HG02840 (cell line): ENCODE measurements around the gene UBE2I.

Experiments
- ATAC-seq: cut with Tn5 transposase; IDR thresholded peaks from one replicate; pipeline ENCODE4 v1.9.1; 2021; ENCODE audit warnings: mild to moderate bottlenecking, moderate library complexity, moderate number of reproducible peaks; ENCODE audit not compliant: unreplicated experiment, low FRiP score

UBE2I gene

DNA sequence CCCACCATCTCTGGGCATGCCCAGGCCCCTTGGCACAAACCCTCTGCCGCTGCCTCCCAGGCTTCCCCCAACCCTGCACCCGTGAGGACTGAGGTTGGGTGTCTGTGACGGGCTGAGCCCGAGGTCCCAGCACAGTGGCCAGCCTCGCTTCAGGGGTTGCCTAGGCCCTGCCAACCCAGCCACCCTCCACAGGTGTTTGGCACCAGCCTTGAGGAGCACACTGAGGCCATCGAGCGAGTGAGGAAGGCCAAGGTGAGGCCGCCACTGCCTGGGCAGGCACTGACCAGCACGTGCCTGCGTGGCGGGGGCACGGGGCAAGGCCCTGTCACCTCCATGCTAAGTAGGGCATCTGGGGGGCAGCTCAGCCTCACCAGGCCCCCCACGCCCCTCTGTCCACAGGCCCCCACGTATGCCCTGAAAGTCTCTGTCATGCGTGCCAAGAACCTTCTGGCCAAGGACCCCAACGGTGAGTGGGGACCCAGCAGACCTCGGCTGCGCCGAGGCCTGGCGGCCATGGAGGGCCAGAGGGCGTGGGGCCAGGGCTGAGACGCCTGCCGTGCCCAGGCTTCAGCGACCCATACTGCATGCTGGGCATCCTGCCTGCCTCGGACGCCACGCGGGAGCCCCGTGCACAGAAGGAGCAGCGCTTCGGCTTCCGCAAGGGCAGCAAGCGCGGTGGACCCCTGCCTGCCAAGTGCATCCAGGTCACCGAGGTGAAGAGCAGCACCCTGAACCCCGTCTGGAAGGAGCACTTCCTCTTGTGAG, 31.5 kb downstream of the UBE2I start:
- ATAC-seq, result no peak

DNA sequence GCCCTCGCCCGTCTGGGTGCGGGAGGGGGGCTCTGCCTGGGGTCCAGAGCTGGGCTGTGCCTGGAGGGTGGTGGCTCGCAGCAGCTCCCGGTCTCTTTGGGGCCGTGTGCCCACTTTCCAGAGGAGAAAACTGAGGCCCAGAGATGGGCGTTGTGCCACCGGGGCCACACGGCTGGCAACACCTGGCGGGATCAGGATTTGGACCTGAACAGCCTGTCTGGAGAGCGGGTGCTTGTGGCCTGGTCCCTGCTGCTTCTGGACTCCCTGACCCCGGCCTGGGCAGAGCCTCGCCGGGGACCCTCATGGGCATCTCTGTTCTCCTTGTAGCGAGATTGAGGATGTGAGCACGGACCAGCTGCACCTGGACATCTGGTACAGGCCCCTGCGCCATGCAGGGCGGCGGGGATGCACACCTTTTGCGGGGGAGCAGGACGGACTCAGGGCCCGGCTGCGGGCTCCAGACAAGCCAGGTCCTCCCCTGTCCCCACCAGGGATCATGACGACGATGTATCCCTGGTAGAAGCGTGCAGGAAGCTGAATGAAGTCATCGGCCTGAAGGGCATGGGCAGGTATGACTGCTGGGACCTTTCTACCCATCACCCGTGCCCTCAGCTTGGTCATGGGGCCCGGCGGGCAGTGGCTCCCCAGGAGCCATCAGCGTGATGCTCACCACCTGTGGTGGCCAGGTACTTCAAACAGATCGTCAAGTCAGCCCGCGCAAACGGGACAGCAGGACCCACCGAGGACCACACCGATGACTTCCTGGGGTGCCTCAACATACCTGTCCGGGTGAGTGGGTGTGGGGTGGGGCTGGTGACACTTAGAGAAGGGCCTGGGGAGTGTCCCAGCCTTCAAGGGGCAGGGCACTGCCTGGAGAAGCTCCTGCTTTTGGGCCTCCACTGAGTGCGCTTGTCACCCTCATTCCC, 32.3 kb downstream of the UBE2I start:
- ATAC-seq, result no peak

DNA sequence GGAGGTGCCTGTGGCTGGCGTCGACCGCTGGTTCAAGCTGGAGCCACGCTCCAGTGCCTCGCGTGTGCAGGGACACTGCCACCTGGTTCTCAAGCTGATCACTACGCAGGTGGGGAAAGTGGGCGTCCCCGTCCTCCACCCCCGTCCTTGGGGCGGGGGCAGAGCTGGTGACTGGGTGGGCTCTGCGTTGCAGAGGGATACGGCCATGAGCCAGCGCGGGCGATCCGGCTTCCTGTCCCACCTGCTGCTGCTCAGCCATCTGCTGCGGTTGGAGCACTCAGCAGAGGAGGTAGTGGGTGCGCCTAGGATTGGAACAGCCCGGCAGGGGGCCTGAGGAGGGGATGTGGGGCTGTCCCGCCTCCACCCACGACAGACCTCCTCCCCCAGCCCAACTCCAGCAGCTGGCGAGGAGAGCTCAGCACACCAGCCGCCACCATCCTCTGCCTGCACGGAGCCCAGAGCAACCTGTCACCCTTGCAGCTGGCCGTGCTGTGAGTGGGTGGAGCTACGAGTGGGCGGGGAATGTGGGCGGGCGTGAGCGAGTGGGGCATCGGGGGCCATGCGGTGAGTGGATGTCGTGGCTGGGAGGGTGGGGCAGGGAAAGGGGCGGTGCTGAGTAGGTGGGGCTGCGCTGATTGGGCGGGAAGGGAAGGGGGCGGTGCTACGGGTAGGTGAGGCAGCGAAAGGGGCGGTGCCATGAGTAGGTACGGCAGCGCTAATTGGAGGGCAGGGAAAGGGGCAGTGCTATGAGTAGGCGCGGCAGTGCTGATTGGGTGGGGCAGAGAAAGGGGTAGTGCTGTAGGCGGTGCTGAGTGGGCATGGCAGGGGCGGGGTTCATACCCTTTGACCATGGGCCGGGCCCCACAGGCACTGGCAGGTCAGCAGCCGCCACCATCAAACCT, 33.3 kb downstream of the UBE2I start:
- ATAC-seq, result peak; percentile 64

DNA sequence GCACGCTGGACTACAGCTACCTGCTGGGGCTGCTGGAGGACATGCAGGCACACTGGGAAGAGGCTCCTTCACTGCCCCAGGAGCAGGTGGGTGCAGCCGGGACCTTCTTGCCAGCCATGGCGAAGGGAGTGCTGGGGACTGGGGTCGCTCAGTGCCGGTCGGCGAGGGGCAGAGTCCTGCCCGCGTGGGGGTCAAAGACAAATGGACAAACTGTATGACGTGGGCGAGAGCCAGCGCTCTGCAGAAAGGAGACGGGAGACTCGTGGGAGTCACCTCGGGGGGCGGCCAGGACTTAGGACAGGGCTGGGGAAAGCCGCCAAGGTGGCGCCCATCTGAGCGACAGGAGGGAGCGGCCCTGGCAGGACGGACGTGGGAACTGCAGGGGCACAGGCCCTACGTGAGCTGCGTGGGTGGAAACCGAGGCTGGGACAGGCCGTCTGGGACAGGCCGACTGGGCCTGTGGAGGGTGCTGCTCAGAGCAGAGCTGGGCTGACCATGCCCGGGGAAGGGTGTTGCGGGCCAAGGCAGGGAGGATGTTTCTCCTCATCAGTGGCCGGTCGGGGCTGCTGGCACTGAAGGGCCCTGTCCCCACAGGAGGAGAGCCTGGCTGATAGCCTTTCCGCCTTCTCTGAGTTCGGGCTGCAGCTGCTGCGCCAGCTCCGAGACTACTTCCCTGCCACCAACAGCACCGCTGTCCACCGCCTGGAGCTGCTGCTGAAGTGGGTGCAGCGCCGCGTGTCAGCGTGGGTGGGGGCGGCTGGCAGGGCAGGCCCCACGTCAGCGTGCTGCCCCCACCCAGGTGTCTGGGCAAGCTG, 34.2 kb downstream of the UBE2I start:
- ATAC-seq, result no peak

DNA sequence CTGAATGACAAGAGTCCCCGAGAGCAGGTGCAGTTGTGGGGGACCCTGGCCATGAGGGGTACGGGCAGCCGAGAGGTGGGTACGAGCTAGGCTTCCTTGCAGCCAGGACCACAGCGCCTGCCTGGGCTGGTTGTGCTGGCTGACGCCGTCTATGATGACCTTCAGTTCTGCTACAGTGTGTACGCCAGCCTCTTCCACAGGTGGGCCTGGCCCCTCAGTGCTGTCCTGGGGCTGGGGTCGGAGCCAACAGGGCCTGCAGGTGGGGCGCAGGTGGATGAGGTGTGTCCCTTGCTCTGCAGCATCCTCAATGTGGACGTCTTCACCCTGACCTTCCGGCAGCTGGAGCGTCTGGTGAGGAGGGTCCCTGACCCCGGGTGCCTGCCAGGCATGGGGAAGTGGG, 35.1 kb downstream of the UBE2I start:
- no peak for ATAC-seq

DNA sequence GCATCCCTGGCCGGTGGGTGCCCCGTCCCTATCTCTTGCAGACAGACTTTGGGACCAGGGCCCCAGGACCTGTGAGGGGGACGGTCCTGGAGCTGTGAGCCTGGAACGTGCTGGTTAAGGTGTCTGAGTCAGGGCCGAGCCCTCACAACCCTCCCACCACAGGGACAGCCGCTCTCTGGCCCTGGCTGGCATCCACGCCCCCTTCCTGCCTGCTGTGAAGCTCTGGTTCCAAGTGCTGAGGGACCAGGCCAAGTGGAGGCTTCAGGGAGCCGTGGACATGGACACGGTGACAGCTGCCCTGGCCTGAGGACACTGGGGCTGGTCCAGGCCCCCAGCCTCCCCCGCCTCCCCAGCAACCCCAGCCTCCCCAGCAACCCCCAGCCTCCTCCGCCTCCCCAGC, 35.7 kb downstream of the UBE2I start:
- no peak for ATAC-seq

DNA sequence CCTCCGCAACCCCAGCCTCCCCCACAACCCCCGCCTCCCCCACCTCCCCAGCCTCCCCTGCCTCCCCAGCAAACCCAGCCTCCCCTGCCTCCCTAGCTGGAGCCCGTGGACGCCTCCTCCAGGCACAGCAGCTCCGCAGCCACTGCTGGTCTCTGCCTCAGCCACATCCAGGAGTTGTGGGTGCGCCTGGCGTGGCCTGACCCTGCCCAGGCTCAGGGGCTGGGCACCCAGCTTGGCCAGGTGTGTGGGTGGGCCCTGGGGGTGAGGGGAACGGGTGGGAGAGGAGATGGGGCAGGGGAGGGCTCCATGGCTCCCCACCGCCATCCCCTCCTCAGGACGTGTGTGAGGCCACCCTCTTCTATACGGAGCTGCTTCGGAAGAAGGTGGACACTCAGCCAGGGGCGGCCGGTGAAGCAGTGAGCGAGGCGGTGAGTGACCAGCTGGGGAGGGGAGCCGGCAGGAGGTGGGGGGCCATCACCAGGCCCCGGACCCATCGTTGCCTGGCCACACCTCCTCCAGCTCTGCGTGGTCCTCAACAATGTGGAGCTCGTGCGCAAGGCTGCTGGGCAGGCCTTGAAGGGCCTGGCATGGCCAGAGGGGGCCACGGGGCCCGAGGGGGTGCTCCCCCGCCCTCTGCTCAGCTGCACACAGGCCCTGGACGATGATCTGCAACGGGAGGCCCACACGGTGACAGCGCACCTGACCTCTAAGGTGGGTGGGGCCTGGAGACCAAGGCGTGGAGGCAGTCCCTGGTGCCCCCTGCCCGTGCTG, 36.4 kb downstream of the UBE2I start:
- no peak for ATAC-seq

DNA sequence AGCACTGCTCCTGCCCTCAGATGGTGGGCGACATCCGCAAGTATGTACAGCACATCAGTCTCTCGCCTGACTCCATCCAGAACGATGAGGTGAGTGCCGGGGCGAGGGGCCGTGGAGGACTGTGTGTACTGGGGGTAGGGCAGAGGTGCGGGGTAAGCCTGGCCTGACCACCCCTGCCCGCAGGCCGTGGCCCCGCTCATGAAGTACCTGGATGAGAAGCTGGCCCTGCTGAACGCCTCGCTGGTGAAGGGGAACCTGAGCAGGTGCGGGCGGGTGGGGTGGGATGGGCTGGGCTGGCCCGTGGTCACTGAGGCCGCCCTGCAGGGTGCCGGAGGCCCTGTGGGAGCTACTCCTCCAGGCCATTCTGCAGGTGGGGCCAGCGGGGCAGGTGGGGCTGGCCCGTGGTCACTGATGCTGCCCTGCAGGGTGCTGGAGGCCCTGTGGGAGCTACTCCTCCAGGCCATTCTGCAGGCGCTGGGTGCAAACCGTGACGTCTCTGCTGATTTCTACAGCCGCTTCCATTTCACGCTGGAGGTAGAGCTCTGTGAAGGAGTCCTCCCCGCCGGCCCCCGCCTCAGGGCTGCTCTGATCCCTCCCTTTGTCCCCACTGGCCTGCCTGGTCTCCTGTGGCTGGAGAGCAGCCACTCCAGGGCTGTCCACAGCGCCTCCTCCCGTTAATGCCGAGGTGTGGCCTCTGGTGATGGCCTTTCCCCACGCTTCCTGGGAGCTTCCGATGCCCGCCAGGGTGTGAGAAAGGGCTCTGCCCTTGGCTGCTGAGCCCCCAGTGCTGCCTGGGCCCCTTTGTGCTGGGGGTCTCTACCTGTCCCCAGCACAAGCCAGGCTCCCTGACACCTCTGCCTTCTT, 37.2 kb downstream of the UBE2I start:
- no peak for ATAC-seq

DNA sequence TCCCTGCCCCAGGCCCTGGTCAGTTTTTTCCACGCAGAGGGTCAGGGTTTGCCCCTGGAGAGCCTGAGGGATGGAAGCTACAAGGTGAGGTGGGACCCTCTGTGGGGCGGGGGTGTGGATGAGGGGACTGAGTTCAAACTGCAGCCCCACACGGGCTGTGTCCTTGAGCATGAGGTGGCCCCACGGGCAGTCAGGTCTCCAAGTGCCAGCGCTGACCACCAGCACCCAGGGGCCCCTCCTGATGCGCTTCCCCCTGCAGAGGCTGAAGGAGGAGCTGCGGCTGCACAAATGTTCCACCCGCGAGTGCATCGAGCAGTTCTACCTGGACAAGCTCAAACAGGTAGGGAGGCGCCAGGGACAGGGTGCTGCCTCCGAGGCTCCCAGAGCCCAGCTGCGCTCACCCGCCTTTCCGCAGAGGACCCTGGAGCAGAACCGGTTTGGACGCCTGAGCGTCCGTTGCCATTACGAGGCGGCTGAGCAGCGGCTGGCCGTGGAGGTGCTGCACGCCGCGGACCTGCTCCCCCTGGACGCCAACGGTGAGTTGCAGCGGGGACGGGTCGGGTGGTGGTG, 37.9 kb downstream of the UBE2I start:
- no peak for ATAC-seq

DNA sequence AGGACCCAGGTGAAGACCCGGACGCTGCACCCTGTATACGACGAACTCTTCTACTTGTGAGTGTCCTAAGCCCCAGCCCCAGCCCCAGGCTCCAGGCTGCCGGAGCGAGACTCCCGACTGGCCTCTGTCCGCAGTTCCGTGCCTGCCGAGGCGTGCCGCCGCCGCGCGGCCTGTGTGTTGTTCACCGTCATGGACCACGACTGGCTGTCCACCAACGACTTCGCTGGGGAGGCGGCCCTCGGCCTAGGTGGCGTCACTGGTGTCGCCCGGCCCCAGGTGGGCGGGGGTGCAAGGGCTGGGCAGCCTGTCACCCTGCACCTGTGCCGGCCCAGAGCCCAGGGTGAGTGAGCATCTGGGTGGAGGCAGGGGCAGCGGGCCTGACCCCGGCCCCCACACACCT, 38.5 kb downstream of the UBE2I start:
- no peak for ATAC-seq

DNA sequence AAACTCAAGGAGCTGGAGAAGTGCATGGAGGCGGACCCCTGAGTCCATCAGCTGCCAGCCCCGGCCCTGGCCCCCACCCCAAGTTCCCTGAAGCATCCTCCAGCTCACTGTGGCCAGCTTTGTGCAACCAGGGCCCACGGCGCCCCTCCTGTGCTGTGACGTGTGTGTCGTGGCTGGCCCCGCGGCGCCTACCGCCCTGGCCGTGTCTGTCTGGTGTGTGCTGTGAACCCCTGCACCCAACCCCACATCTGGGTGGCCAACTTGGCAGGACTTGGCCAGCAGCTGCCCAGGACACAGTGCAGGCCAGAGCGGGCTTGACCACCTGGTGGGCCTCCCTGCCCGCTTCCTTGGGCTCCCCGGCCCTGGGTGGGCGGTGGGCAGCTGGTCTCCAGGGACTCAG, 39.0 kb downstream of the UBE2I start:
- no peak for ATAC-seq

DNA sequence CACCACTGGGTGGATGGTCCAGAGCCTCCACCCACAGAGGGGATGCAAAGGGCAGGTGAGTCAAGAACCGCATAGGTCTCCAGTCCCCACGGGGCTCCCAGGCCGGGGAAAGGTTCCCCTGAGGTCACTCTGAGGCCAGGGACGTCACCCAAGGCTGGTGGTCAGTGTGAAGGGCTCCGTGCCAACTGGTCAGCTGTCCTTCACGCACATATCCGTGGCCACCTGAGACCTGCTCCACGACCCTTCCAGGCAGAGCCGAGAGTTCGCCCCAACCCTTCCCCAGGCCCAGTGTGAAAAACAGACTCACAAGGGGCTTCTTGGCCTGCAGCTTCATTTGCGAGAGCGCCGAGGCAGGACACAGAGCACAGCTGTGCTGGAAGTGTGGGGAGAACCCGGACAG, 39.5 kb downstream of the UBE2I start:
- ATAC-seq, result no peak

DNA sequence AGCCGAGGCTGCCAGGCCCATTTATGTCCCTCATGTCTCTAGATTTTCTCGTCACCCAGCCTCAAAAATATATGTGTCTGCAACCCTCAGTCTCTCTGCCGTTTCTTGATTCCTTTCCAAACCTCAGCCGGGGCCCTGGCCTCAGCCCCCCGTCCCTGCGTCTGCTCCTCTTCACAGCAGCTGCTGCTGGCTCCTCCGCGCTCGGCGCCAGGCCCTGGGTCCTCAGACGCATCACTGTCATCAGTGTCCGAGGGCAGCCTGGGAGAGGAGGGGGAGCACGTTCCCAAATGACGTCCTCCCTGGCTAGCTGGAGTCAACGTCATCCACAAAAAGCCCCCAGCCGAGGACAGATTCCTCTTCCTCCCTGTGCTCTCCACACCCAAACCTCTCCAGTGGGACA, 39.9 kb downstream of the UBE2I start:
- no peak for ATAC-seq

DNA sequence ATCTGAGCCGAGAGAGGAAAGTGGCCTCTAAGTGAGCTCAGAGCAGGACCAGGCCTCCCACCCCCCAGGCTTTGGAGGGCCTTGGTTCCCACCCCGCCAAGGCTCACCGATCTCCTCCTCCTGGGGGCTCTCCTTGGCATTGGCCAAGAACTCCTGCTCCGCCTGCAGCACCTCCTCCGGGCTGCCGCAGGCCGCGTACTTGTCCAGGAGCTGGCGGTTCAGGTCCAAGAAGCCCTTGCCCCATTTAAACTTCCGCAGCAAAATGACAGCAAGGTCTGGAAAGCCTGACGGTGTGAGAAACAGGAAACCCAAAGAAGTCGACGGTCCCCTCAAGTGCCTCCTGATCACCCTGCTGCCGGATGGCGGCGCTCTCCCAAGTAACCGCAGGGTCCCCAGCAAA, 40.5 kb downstream of the UBE2I start:
- no peak for ATAC-seq

DNA sequence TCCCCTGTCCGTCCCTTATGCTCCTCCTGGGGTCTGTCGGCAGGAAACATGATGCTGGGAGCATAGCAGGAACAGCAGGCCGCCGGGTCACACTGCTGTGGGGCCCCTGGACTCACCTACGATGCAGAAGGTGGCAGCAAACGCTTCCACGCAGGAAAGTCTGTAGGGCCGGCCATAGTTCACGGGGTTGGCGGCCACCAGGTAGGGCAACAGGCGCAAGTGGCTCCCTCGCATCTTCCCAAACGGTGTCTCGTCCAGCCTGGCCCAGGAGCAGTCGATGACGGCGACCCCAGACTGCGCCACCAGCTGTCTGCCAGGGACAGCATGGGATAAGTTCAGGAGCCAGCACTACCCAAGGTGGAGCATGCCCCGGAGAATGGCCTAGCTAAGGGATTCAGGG, 41.3 kb downstream of the UBE2I start:
- no peak for ATAC-seq

DNA sequence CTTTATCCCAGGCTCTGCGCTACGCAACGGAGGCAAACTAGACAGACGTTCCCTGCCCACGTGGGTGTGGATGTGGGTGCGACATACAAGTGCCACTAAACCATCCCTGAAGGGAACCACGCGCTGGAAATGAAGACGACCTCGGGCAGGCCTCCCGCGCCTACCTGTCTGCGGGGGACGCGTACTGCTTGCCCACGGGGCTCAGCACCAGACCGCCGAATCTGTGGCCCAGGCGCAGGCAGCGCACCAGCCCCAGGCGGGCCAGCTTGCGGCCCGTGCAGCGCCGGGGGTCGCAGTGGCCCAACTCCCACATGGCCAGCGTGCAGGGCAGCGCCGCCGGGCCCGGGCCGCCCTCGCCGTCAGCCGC, 41.8 kb downstream of the UBE2I start:
- peak; percentile 23 for ATAC-seq

DNA sequence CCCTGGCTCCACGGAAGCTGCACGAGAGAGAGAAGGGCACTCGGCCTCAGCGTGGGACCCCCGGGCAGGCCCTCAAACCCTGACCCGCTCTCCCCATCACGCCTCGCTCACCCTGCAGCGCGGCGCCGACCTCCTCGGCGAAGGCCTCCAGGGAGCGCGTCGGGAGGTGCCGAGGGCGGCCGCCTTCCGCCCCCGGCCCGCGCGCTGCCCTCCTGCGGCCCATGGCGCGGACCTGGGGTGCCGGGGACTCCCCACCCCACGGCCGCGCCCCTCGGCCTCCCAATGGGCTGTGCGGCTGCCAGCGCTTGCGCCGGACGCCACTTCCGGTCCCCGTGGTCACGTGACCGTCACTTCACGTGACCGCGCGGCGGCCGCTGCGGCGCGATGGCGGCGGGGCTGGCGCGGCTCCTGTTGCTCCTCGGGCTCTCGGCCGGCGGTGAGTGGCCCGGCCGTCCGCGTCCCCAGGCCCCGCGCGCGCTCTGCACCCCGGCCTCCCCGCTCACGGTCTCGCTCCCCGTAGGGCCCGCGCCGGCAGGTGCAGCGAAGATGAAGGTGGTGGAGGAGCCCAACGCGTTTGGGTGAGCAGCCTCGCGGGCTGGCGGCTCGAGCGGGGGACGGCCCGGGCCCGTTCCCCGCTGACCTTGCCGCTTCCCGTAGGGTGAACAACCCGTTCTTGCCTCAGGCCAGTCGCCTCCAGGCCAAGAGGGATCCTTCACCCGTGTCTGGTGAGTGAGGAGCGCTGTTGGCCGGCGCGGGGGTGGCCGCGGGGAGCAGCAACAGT, 42.3 kb downstream of the UBE2I start, which contains the start of the genes GNPTG and TSR3:
Gene GNPTG, plus strand, starts transcription at position 350 of the 781 bp plus-strand sequence. Its CDS starts 35 bp downstream, at position 385.
Gene TSR3, minus strand, starts transcription at position 297 of the 781 bp plus-strand sequence. Its CDS starts 74 bp downstream, at position 223.
- ATAC-seq, result peak; percentile 71
